Measurements from ENCODE around the gene MRPL21. TPM values are rescaled to one million over a fixed set of nuclear protein-coding genes. Genes with fewer than 3 reads are reported as not detected.

The MRPL21 gene
- total and polyA plus RNA-seq, 2 of the 8 experiments (the other 6 are each of a cell fraction or from before 2014, with no cell fraction given), result 102 to 107 TPM

GRCh38 chr11:68847395-68847794, 56.2 kb downstream of the MRPL21 start:
- ChIA-PET CTCF (ENCODE audit: partially characterized antibody) (interaction anchor here (0.6 to 1.6 kb wide), 3 partner anchors 9 to 109 kb away, joined by 3 to 4 read pairs (median 3); no protein-coding TSS in a partner anchor), POLR2A (ENCODE audit: partially characterized antibody) (no interaction called here)
- no peaks in the 10 kb centered on the region for H3K36me3 ChIP-seq (ENCODE audit: control insufficient read depth in 2 of 4, insufficient read depth in 4 of 4, low read length in 3 of 4)
- H3K9me3 ChIP-seq (ENCODE audit: insufficient read depth in 2 of 2, low read depth in 1 of 2, low read length in 1 of 2), result no peaks in the 10 kb centered on the region
- peaks cover 20 to 37% (median 32%) of the 10 kb centered on the region in 4 experiments for H3K27me3 ChIP-seq (replicated peaks in 1 of 4; ENCODE audit: control insufficient read depth in 3 of 4, extremely low read depth in 1 of 4, insufficient read depth in 3 of 4, low read length in 3 of 4)
- H4K20me1 ChIP-seq (replicated peaks in 1 of 2; ENCODE audit: control insufficient read depth in 1 of 2, insufficient read depth in 2 of 2, low read length in 2 of 2), result peaks cover 0 to 2% of the 10 kb centered on the region in 2 experiments
- H3K4me3 ChIP-seq (ENCODE audit: extremely low read depth in 1 of 4, insufficient read depth in 2 of 4, low read depth in 3 of 4, low read length in 4 of 4), result no peak overlapping the region
- no peak overlapping the region for H3K18ac ChIP-seq (ENCODE audit: extremely low read depth, low read length)
- no peak overlapping the region for H2BK5ac ChIP-seq (ENCODE audit: low read depth, low read length)
- H3K79me2 ChIP-seq (ENCODE audit: control insufficient read depth in 1 of 2, insufficient read depth in 2 of 2, low read length in 2 of 2), result no peaks in the 10 kb centered on the region
- H3K4me2 ChIP-seq (ENCODE audit: insufficient read depth in 1 of 2, low read depth in 2 of 2, low read length in 2 of 2), result no peak overlapping the region
- H3K23me2 ChIP-seq (ENCODE audit: low read depth, low read length), result peaks cover 4% of the 10 kb centered on the region; the same call in 1 of the 2 replicates
- H2BK12ac ChIP-seq (ENCODE audit: low read depth, low read length), result no peak overlapping the region
- H3K79me1 ChIP-seq (ENCODE audit: low read depth, low read length), result no peaks in the 10 kb centered on the region
- H3K27ac ChIP-seq (ENCODE audit: low read depth, low read length), result no peak overlapping the region
- no peak overlapping the region for H3K4ac ChIP-seq (replicated peaks; ENCODE audit: insufficient read length, low read depth, low read length)
- no peak for FAIRE-seq
- no peak overlapping the region for H2BK15ac ChIP-seq (ENCODE audit: low read length)
- no peak overlapping the region for H2BK20ac ChIP-seq (ENCODE audit: low read length)
- no peak overlapping the region for H2AK5ac ChIP-seq (ENCODE audit: low read depth, low read length)
- no peak overlapping the region for H3K23ac ChIP-seq (ENCODE audit: insufficient read length)
- H4K8ac ChIP-seq (ENCODE audit: extremely low read depth, insufficient read depth, low read length), result no peak overlapping the region
- 87% methylated on average over 4 of the region's 4 CpGs; no CpG with 5 or more reads in 1 of the 2 experiments for WGBS, 2 experiments (ENCODE audit: extremely low coverage in 1 of 2, insufficient coverage in 1 of 2, insufficient read length in 1 of 2, insufficient replicate concordance in 2 of 2, low coverage in 1 of 2, low lambda C conversion rate in 2 of 2, missing lambda C conversion rate in 1 of 2)
- DNase-seq (ENCODE audit: low read depth in 1 of 2, low spot score in 2 of 2), result no peak
- H4K5ac ChIP-seq (ENCODE audit: insufficient read length, low read depth, low read length), result no peak overlapping the region
- H4K91ac ChIP-seq (replicated peaks; ENCODE audit: insufficient read length, low read length), result no peak overlapping the region
- no peak overlapping the region for H2BK120ac ChIP-seq (replicated peaks; ENCODE audit: low read depth, low read length)
- H3K4me1 ChIP-seq (replicated peaks in 1 of 4; ENCODE audit: control insufficient read depth in 3 of 4, insufficient read depth in 4 of 4, low read length in 3 of 4), result peaks cover 0 to 5% (median 4%) of the 10 kb centered on the region in 4 experiments; a peak in 6 of 7 replicates
- no peak overlapping the region for H2AFZ ChIP-seq (ENCODE audit: low read length)
- no peak overlapping the region for H3K9ac ChIP-seq (replicated peaks in 1 of 4; ENCODE audit: extremely low read depth in 1 of 4, low read depth in 3 of 4, low read length in 3 of 4)
- no peak overlapping the region for H3K56ac ChIP-seq (replicated peaks; ENCODE audit: insufficient read length, low read depth, low read length)
- H3K14ac ChIP-seq (ENCODE audit: insufficient read length), result no peak overlapping the region
- TF ChIP-seq CBX5 (IDR thresholded peaks at IDR 0.05; ENCODE audit: low read depth, low read length) (no peak), SIRT6 (IDR thresholded peaks at IDR 0.05; ENCODE audit: low read length) (no peak), KDM1A (IDR thresholded peaks at IDR 0.05; ENCODE audit: borderline replicate concordance, low read length) (no peak), FOSL1 (IDR thresholded peaks at IDR 0.05; ENCODE audit: insufficient read depth, low read depth, low read length) (no peak), GABPA (IDR thresholded peaks at IDR 0.05; ENCODE audit: borderline replicate concordance, insufficient read depth, low read length) (no peak), PHF8 (conservative IDR thresholded peaks at IDR 0.05; ENCODE audit: low read depth, low read length) (no peak), TBP (IDR thresholded peaks at IDR 0.05; ENCODE audit: low read depth, low read length) (no peak), SP4 (IDR thresholded peaks at IDR 0.05; ENCODE audit: low read length) (no peak)
